Caki2 (cell line): ENCODE results near the gene KRT17. TPM values are rescaled to one million over a fixed set of nuclear protein-coding genes. Genes with fewer than 3 reads are reported as not detected.
"Not testable (repeated sequence)": the region's sequence is repeated elsewhere in the genome, so short reads cannot be mapped to it uniquely, and the experiment has no call there.

Experiments
- DNase-seq: peaks from one replicate; pipeline ENCODE4 v3.0.0-alpha.2; 2015; ENCODE audit warnings: low read depth
- in situ Hi-C: cut with HindIII; loops from 2 replicates; pipeline ENCODE4 v1.10.0; 2016; ENCODE audit warnings: low sequenced_read_pairs, low pct_unique_long_range_greater_than_20kb, mixed read lengths
- total RNA-seq: library from RNA; depleted of rRNA; stranded (reverse); fragments of >200 nt; shearing (Covaris generic); gene quantifications from 2 replicates; pipeline ENCODE4 v1.2.3, GENCODE V29; 2014; ENCODE audit warnings: low replicate concordance

Gene KRT17
- total RNA-seq, 1 experiment from 2014 or later, result not detected

- DNase-seq, result no peak
- in situ Hi-C loops, result no loop called here
These were observed 31.3 kb upstream of the KRT17 start for GRCh38 chr17:41655611-41656111.

- no peak for DNase-seq
- in situ Hi-C loops, result no loop called here
These were observed 30.6 kb upstream of the KRT17 start for GRCh38 chr17:41654678-41655607.

DNA sequence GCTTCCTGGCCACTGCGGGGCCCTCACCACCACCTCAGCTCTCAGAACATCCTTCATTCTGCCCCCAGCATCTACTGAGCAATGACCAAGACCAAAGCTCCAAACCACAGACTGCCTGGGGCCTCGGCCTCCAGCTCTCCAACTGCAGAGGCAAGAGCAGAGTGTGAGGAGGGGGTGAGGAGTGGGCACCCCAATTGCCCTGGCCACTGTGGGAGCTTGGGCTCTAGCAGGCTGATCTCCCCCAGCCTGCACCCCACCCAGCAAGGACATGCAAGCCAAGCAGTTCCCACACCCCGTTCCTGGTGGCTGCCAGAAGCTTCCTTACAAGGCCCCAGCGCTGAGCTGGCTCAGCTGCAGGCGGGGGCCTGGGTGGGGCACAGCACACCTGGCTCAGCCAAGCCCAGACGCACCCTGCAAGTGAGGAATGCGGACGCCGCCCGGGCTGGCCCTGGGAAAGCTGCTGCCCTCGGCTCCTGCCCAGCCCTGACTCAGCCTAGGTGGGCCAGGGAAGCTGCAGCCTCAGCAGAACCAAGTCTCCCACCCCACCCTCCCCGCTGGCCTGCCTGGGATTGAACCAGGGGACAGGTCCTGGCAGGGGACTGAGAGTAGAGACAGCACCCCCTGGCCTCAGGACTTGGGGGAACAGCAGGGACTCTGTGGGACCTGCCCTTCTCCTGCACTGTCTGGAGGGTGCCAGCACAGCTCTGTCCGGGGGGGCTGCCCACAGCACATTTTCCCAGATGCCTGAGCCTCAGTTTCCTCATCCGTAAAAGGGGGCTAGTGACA, 29.7 kb upstream of the KRT17 start:
- in situ Hi-C loops, result no loop called here
- DNase-seq, result peak; percentile 26

DNA sequence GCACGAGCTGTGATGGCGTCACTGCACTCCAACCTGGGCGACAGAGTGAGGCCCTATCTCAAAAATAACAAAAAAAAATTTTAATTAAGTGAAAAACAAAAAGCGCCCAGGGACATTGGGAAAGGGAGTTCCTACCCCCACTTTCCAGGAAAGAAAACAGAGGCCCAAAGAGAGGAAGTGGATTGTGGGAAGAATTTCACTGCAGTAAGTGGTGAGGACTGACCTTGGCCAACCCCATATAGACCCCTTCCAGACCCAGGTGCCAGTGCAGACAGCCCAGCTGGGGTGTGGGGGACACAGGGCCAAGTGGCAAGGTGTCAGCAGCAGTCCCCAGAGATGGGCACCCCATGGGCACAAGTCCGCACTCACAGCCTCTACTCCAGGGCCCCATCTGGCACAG, 29.0 kb upstream of the KRT17 start:
- in situ Hi-C loops, result no loop called here
- DNase-seq, result no peak

GRCh38 chr17:41652461-41652970, 28.1 kb upstream of the KRT17 start:
- in situ Hi-C loops, result no loop called here
- DNase-seq, result no peak

DNA sequence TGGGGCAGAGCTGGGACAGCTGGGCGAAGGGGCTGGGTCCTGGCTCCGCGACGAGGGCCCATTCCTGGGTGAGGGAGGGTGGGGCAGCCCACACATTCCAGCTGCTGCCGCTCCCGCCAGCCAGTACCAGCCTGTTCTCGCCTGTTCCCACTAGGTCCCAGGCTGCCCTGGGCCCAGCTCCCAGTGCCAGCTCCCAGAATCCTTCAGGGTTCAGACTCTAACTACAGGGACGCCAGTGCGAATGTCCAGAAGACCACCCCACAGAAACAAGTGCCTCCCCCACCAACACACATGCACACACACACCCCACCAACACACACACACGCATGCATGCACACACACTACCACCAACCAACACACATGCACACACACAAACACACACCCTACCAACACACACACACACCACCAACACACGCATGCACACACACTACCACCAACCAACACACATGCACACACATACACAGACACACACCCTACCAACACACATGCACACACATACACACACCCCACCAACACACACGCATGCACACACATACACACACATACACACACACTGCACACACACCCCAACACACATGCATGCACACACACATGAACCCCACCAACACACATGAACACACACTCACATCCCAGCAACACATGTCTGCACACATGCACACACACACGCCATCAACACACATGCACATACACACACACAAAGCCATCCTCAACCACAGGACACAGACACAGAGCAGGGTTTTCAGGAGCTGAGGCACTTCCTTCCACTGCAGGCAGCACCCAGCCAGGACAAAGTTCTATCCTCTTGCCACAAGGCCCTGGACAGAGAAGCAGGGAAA, 27.5 kb upstream of the KRT17 start:
- in situ Hi-C loops, result no loop called here
- no peak for DNase-seq

- in situ Hi-C loops, result no loop called here
These were observed 26.6 kb upstream of the KRT17 start for GRCh38 chr17:41650794-41651624.

DNA sequence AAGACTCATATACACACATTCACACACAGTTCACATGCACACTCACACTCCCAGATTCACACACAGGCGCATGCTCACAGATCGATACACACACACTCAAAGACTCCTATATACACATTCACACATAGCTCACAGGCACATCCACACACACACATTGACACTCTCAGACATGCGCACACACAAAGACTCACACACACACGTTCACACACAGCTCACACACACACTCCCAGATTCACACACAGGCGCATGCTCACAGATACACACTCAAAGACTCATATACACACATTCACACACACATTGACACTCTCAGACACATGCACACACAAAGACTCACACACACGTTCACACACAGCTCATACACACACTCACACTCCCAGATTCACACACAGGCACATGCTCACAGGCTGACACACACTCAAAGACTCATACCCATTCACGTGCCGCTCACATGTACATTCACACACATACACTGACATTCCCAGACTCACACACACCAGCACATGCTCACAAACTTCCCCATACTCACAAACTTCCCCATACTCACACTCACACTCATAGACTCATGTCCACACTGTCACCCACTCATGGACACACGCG, 25.6 kb upstream of the KRT17 start:
- in situ Hi-C loops, result no loop called here
- DNase-seq, result no peak

More at GRCh38 chr17:41650794-41651624, 26.6 kb upstream of the KRT17 start:
- DNase-seq, result no peak

- peak; percentile 72 for DNase-seq
- in situ Hi-C loops, result no loop called here
These were observed 24.2 kb upstream of the KRT17 start for GRCh38 chr17:41648411-41649195.

- DNase-seq, result peak; percentile 74
These were observed 23.6 kb upstream of the KRT17 start for GRCh38 chr17:41647940-41648410.

DNA sequence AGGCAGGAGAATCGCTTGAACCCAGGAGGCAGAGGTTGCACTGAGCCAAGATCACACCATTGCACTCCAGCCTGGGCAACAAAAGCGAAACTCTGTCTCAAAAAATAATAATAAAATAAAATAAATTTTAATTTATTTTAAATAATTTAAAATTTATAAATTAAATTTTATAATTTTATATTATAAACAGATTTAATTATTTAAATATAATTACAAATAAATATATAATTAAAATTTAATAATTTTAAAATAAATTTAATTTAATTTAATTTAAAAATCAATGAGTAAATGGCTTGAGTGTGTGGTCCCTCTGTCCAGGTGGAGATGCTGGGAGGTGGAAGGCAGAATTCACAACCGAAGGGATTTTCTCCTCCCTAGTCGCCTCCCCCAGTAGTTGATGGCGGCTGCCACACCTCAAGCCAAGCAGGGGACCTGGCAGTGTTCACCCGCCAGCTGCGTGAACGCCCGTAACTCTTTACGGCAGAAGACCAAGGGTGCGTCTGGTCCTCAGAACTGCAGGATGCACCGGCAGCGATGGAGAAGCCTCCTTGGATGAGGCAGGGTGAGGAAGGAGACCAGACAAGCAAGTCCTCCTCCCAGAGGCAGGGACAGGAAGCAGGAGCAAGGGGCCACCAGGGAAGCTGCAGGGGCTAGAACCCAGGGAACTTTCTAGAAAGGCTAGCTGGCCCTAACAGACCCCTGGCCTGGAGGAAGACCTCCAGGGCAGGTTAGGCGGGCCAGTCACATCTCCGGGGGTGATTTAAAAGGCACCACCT, 22.9 kb upstream of the KRT17 start:
- no peak for DNase-seq
- in situ Hi-C loops, result no loop called here

More at GRCh38 chr17:41647940-41648410, 23.6 kb upstream of the KRT17 start:
- in situ Hi-C loops, result no loop called here

- no peak for DNase-seq
- in situ Hi-C loops, result no loop called here
These were observed 18.1 kb upstream of the KRT17 start for GRCh38 chr17:41642252-41643156.

DNA sequence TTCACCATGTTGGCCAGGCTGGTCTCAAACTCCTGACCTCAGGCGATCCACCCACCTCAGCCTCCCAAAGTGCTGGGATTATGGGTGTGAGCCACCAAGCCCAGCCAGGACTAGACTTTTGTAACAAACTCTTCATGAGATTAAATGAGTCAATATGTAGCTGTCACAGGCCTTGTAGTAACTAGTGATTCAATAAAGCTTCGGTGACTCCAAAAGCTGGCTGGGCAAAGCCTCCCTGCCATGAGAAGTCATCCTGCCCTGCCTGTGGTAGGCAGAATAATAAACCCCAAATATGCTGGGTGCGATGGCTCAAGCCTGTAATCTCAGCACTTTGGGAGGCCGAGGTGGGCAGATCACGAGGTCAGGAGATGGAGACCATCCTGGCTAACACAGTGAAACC, 16.2 kb upstream of the KRT17 start:
- DNase-seq, in situ Hi-C loops: not testable (repeated sequence)
